K562 (cell line): ENCODE data around the gene TMEM217. TPM values are rescaled to one million over a fixed set of nuclear protein-coding genes. Genes with fewer than 3 reads are reported as not detected.

ENCODE experiments used
- ARNT ChIP-seq, 2 experiments: fragments of 450-650 bp; IDR thresholded peaks; 2 replicates each; pipeline ENCODE4 v1.6.1; 2016; ENCODE audit warnings: mild to moderate bottlenecking in 1 of 2
- CBX1 ChIP-seq: sonication (generic); IDR thresholded peaks from 2 replicates; pipeline ENCODE4 v1.6.1; 2016; ENCODE audit warnings: antibody characterized with exemption, low read depth, mild to moderate bottlenecking
- CBX5 ChIP-seq: IDR thresholded peaks from 2 replicates; pipeline ENCODE4 v1.6.1; 2014; ENCODE audit warnings: low read depth, borderline replicate concordance
- CLOCK ChIP-seq: fragments of 250-450 bp; sonication (Bioruptor Pico); IDR thresholded peaks from 2 replicates; pipeline ENCODE4 v1.4.0; 2020; ENCODE audit warnings: mild to moderate bottlenecking, moderate library complexity, borderline replicate concordance
- DACH1 ChIP-seq: fragments of 450-650 bp; IDR thresholded peaks from 2 replicates; pipeline ENCODE4 v1.6.1; 2018; ENCODE audit not compliant: partially characterized antibody
- EGR1 ChIP-seq: fragments of 450-650 bp; conservative IDR thresholded peaks from 2 replicates; pipeline ENCODE4 v1.6.1; 2017; ENCODE audit warnings: mild to moderate bottlenecking
- EP300 ChIP-seq: IDR thresholded peaks from 2 replicates; pipeline ENCODE4 v1.6.1; 2012; ENCODE audit warnings: low read length, improper control_type of control experiment
- HDAC3 ChIP-seq: fragments of 450-650 bp; IDR thresholded peaks from 2 replicates; pipeline ENCODE4 v1.6.1; 2018; ENCODE audit warnings: borderline replicate concordance, mild to moderate bottlenecking, moderate library complexity; ENCODE audit not compliant: partially characterized antibody
- PHTF2 ChIP-seq: fragments of 250-450 bp; sonication (Bioruptor Pico); IDR thresholded peaks from 2 replicates; pipeline ENCODE4 v1.5.0; 2021; ENCODE audit warnings: mild to moderate bottlenecking
- RBM25 ChIP-seq: fragments of 200-400 bp; formaldehyde crosslinking; IDR thresholded peaks from 2 replicates; pipeline ENCODE4 v1.6.1; 2018; ENCODE audit warnings: low read length, low read depth, moderate library complexity; ENCODE audit not compliant: severe bottlenecking
- SMARCB1 ChIP-seq: IDR thresholded peaks from 2 replicates; pipeline ENCODE4 v1.6.1; 2011; ENCODE audit warnings: improper control_type of control experiment, low read depth; ENCODE audit not compliant: insufficient read length
- ZFP1 ChIP-seq: fragments of 450-650 bp; formaldehyde crosslinking; IDR thresholded peaks from 2 replicates; pipeline ENCODE4 v1.4.0; 2020; ENCODE audit warnings: mild to moderate bottlenecking, mixed read lengths
- ZFPM2 ChIP-seq: fragments of 250-450 bp; sonication (Bioruptor Pico); IDR thresholded peaks from 2 replicates; pipeline ENCODE4 v1.5.1; 2022; ENCODE audit warnings: mild to moderate bottlenecking
- ZNF280A ChIP-seq: fragments of 450-650 bp; IDR thresholded peaks from 2 replicates; pipeline ENCODE4 v1.6.1; 2018; ENCODE audit warnings: mild to moderate bottlenecking, low read depth; ENCODE audit not compliant: partially characterized antibody
- ZNF318 ChIP-seq, 2 experiments: fragments of 450-650 bp; IDR thresholded peaks; 2 replicates each; pipeline ENCODE4 v1.6.1; 2016; ENCODE audit warnings: mild to moderate bottlenecking in 2 of 2, borderline replicate concordance in 1 of 2, low read depth in 1 of 2, moderate library complexity in 1 of 2
- ZNF551 ChIP-seq: fragments of 250-450 bp; sonication (Bioruptor Pico); IDR thresholded peaks from 2 replicates; pipeline ENCODE4 v1.5.0; 2021; ENCODE audit warnings: mild to moderate bottlenecking, moderate library complexity
- ZNF586 ChIP-seq: fragments of 450-650 bp; formaldehyde crosslinking; conservative IDR thresholded peaks from 2 replicates; pipeline ENCODE4 v1.4.0; 2020; ENCODE audit warnings: mild to moderate bottlenecking, moderate library complexity
- polyA plus RNA-seq, 8 experiments: library from polyadenylated mRNA; depleted of rRNA in 4 of 8; stranded (reverse) in 5 of 8; unstranded in 3 of 8; fragments of >200 nt; fragmentation: Nextera tagmentation in 2 of 8; fragmentation: Illumina TruSeq in 1 of 8; extraction: Ambion mirVana in 2 of 8; extraction: Trizol in 1 of 8; gene quantifications; 2 replicates each; pipeline versions ENCODE4 v1.2.1 to v1.2.3, GENCODE V29; 2011 to 2014; ENCODE audit warnings: inconsistent platforms in 1 of 8, missing spikeins in 1 of 8
- total RNA-seq, 7 experiments: library from RNA; depleted of rRNA in 6 of 7; stranded (reverse); fragments of >200 nt in 6 of 7; fragmentation: Illumina TruSeq in 2 of 7; extraction: Trizol in 2 of 7; gene quantifications; 2 replicates each; pipeline versions ENCODE4 v1.2.1 to v1.2.3, GENCODE V29; 2011 to 2021; ENCODE audit warnings: low replicate concordance in 1 of 7

The TMEM217 gene
- total and polyA plus RNA-seq, 9 of the 15 experiments (the other 6 are each of a cell fraction or from before 2014, with no cell fraction given) = 1.3 to 8.0 (median 1.9) TPM

- TF ChIP-seq ZNF551 (CRISPR knock-in tag) = no peak
- no peak for TF ChIP-seq SMARCB1
- TF ChIP-seq PHTF2 (CRISPR knock-in tag) = no peak
- TF ChIP-seq ZNF280A = no peak
- TF ChIP-seq EGR1 = no peak
- no peak for TF ChIP-seq DACH1
- TF ChIP-seq CBX5 = no peak
- TF ChIP-seq ARNT (IDR thresholded peaks at IDR 0.05) = peak in 1 of 2 experiments; percentile 83
- TF ChIP-seq CBX1 = 0 out of 2 replicates have a peak, but pooled peaks have one; percentile 38
- TF ChIP-seq ZFPM2 (CRISPR knock-in tag) = no peak
- TF ChIP-seq HDAC3 = peak; percentile 62
- TF ChIP-seq CLOCK = no peak
- peak in 1 of 2 experiments; percentile 43; a peak in 1 of 4 replicates for TF ChIP-seq ZNF318 (IDR thresholded peaks at IDR 0.05; ENCODE audit: borderline replicate concordance in 1 of 2, low read depth in 1 of 2)
- peak; percentile 94 for TF ChIP-seq EP300
- TF ChIP-seq ZNF586 = no peak
- TF ChIP-seq RBM25 = no peak
- peak; percentile 41; the same call in 1 of the 2 replicates for TF ChIP-seq ZFP1
These were observed 25.4 kb downstream of the TMEM217 start (continued) for GRCh38 chr6:37232430-37233017.
